GM12878 (cell line): ENCODE data around the gene OR52M1. TPM values are rescaled to one million over a fixed set of nuclear protein-coding genes. Genes with fewer than 3 reads are reported as not detected.

Experiments
- ATAC-seq: fragments of 200-7000 bp; cut with Tn5 transposase; 3 replicates; pipeline ENCODE4 v1.9.1; 2020; ENCODE audit warnings: mild to moderate bottlenecking, moderate library complexity
- BruUV-seq: library from RNA; stranded (reverse); fragments of 400-500 nt; replicated peaks from 2 replicates; lab custom pipeline; 2021; lab: Mats Ljungman, UMichigan
- CTCF ChIA-PET: fragments of 300-600 bp; sonication (Branson Sonifier 250); formaldehyde crosslinking; extraction: SDS; loops from one replicate; lab custom pipeline; 2021; ENCODE audit warnings: inconsistent platforms; lab: Yijun Ruan, JAX
- POLR2A ChIA-PET: fragments of 350-600 bp; formaldehyde crosslinking; extraction: SDS; loops from one replicate; lab custom pipeline; 2021; ENCODE audit warnings: inconsistent platforms; lab: Charles Lee
- RAD21 ChIA-PET: fragments of 300-600 bp; sonication (Branson Sonifier 250); formaldehyde crosslinking; loops from one replicate; lab custom pipeline; 2023; ENCODE audit warnings: antibody characterized with exemption; ENCODE audit not compliant: unreplicated experiment; lab: Charles Lee
- SMC1A ChIA-PET: fragments of 300-600 bp; sonication (Branson Sonifier 250); formaldehyde crosslinking; loops from one replicate; lab custom pipeline; 2023; ENCODE audit not compliant: unreplicated experiment, uncharacterized antibody; lab: Charles Lee
- DNase-seq: peaks from one replicate; pipeline ENCODE4 v3.0.0-alpha.2; 2011; ENCODE audit warnings: low read depth, low spot score
- FAIRE-seq: peaks from 3 replicates; lab custom pipeline; 2011; peaks lifted over from hg19 to GRCh38; lab: Jason Lieb, UNC
- H2AFZ ChIP-seq: 2 replicates; pipeline ENCODE4 v1.6.0; 2011; ENCODE audit warnings: low read depth, low read length, control low read depth; ENCODE audit not compliant: control insufficient read depth
- H3K27ac ChIP-seq: 2 replicates; pipeline ENCODE4 v1.5.1; 2011; ENCODE audit warnings: control low read depth; ENCODE audit not compliant: control insufficient read depth, insufficient read depth
- H3K27me3 ChIP-seq, 2 experiments: replicated peaks in 1 of 2; 2 replicates each; pipeline versions ENCODE4 v1.6.0 to v1.6.1; 2011; ENCODE audit warnings: low read length in 1 of 2; ENCODE audit not compliant: control insufficient read depth in 2 of 2, insufficient read depth in 2 of 2
- H3K36me3 ChIP-seq, 2 experiments: 2 replicates each; pipeline ENCODE4 v1.5.1; 2011; ENCODE audit warnings: low read length in 1 of 2; ENCODE audit not compliant: control insufficient read depth in 2 of 2, insufficient read depth in 2 of 2
- H3K4me1 ChIP-seq: 2 replicates; pipeline ENCODE4 v1.6.1; 2011; ENCODE audit warnings: mild to moderate bottlenecking, low read length, moderate library complexity, mixed read lengths; ENCODE audit not compliant: control insufficient read depth, insufficient read depth
- H3K4me2 ChIP-seq: 2 replicates; pipeline ENCODE4 v1.6.0; 2011; ENCODE audit warnings: control low read depth; ENCODE audit not compliant: control insufficient read depth, insufficient read depth
- H3K4me3 ChIP-seq: fragments of 200-600 bp; sonication (generic); 2 replicates; pipeline ENCODE4 v1.5.1; 2016
- H3K79me2 ChIP-seq: 2 replicates; pipeline ENCODE4 v1.6.0; 2011; ENCODE audit warnings: low read length; ENCODE audit not compliant: control insufficient read depth, insufficient read depth
- H3K9ac ChIP-seq: 2 replicates; pipeline ENCODE4 v1.8.0; 2011; ENCODE audit warnings: low read length, control low read depth, mixed read lengths; ENCODE audit not compliant: control insufficient read depth, insufficient read depth
- H3K9me3 ChIP-seq: replicated peaks from 3 replicates; pipeline ENCODE4 v1.5.1; 2011; ENCODE audit warnings: mild to moderate bottlenecking, low read length; ENCODE audit not compliant: control insufficient read depth, insufficient read depth
- H4K20me1 ChIP-seq: 2 replicates; pipeline ENCODE4 v1.6.0; 2011; ENCODE audit not compliant: control insufficient read depth, insufficient read depth
- FOXK2 ChIP-seq: fragments of 450-650 bp; IDR thresholded peaks from 2 replicates; pipeline ENCODE4 v1.6.1; 2017; ENCODE audit warnings: mild to moderate bottlenecking, moderate library complexity
- HDAC6 ChIP-seq: fragments of 200-600 bp; sonication (generic); IDR thresholded peaks from one replicate; pipeline ENCODE4 v1.8.0; 2017; ENCODE audit warnings: antibody characterized with exemption; ENCODE audit not compliant: unreplicated experiment
- IKZF1 ChIP-seq: fragments of 450-650 bp; conservative IDR thresholded peaks from 2 replicates; pipeline ENCODE4 v1.6.1; 2017; ENCODE audit warnings: antibody characterized with exemption, mild to moderate bottlenecking
- IRF4 ChIP-seq: IDR thresholded peaks from 2 replicates; pipeline ENCODE4 v1.6.1; 2011; ENCODE audit warnings: low read depth, low read length
- MXI1 ChIP-seq: fragments of 150-350 bp; IDR thresholded peaks from 2 replicates; pipeline ENCODE4 v1.6.1; 2011; ENCODE audit warnings: low read depth, mild to moderate bottlenecking, inconsistent platforms, low read length, improper control_type of control experiment
- NR2C1 ChIP-seq: fragments of 450-650 bp; IDR thresholded peaks from 2 replicates; pipeline ENCODE4 v1.6.1; 2017; ENCODE audit warnings: antibody characterized with exemption, mild to moderate bottlenecking, moderate library complexity
- RB1 ChIP-seq: fragments of 450-650 bp; formaldehyde crosslinking; IDR thresholded peaks from 2 replicates; pipeline ENCODE4 v1.6.1; 2017; ENCODE audit warnings: mild to moderate bottlenecking, borderline replicate concordance
- RCOR1 ChIP-seq: conservative IDR thresholded peaks from 2 replicates; pipeline ENCODE4 v1.6.1; 2012; ENCODE audit warnings: low read depth, low read length, improper control_type of control experiment
- RELA ChIP-seq: fragments of 450-650 bp; IDR thresholded peaks from 2 replicates; pipeline ENCODE4 v1.8.0; 2014; ENCODE audit warnings: borderline replicate concordance; ENCODE audit not compliant: partially characterized antibody
- RUNX3 ChIP-seq: IDR thresholded peaks from 2 replicates; pipeline ENCODE4 v1.6.1; 2012; ENCODE audit warnings: low read length, inconsistent platforms
- SMAD1 ChIP-seq: fragments of 450-650 bp; IDR thresholded peaks from 2 replicates; pipeline ENCODE4 v1.6.1; 2018; ENCODE audit warnings: mild to moderate bottlenecking, low read depth; ENCODE audit not compliant: partially characterized antibody
- TAF1 ChIP-seq: IDR thresholded peaks from 2 replicates; pipeline ENCODE4 v1.6.1; 2011; ENCODE audit warnings: mild to moderate bottlenecking, low read depth, low read length, borderline replicate concordance
- TARDBP ChIP-seq: IDR thresholded peaks from 2 replicates; pipeline ENCODE4 v1.6.1; 2016; ENCODE audit warnings: borderline replicate concordance
- YBX1 ChIP-seq: fragments of 450-650 bp; IDR thresholded peaks from 2 replicates; pipeline ENCODE4 v1.6.1; 2016; ENCODE audit warnings: antibody characterized with exemption
- WGBS: methylation state at CpG from one replicate; pipeline ENCODE4 v1.1.6; 2016; ENCODE audit warnings: low lambda C conversion rate; ENCODE audit not compliant: insufficient replicate concordance, insufficient coverage; ENCODE audit errors: missing lambda C conversion rate; 5-methylcytosine and 5-hydroxymethylcytosine counted together
- in situ Hi-C: fragments of 300-500 bp; cut with MboI; formaldehyde crosslinking; loops from 9 replicates; pipeline ENCODE4 v1.14.3; 2018; ENCODE audit warnings: mixed read lengths
- intact Hi-C: fragments of 100-400 bp; cut with micrococcal nuclease; formaldehyde crosslinking; loops from one replicate; pipeline ENCODE4 v1.14.2; 2022; ENCODE audit not compliant: unreplicated experiment
- polyA plus RNA-seq, 11 experiments: library from polyadenylated mRNA; depleted of rRNA in 4 of 11; unstranded in 6 of 11; stranded (reverse) in 5 of 11; fragments of >200 nt; fragmentation: Nextera tagmentation in 4 of 11; fragmentation: Illumina TruSeq in 1 of 11; extraction: Ambion mirVana in 4 of 11; extraction: Trizol in 1 of 11; gene quantifications; 1 replicate in 1 of 11; 2 replicates in 10 of 11; pipeline versions ENCODE4 v1.2.1 to v1.2.3, GENCODE V29; 2011 to 2016; ENCODE audit warnings: inconsistent platforms in 2 of 11, missing spikeins in 2 of 11, low read depth in 1 of 11
- total RNA-seq, 4 experiments: library from RNA; depleted of rRNA in 3 of 4; stranded (reverse); fragments of >200 nt in 3 of 4; fragmentation: Illumina TruSeq in 1 of 4; extraction: Trizol in 1 of 4; gene quantifications; 2 replicates each; pipeline versions ENCODE4 v1.2.1 to v1.2.3, GENCODE V29; 2013 to 2021
- TF ChIP-seq, protein P1 (sequence below): fragments of 150-350 bp; IDR thresholded peaks from 2 replicates; pipeline ENCODE4 v1.6.1; 2016; ENCODE audit warnings: low read depth, low read length
- TF ChIP-seq, protein P2 (sequence below): IDR thresholded peaks from 2 replicates; pipeline ENCODE4 v1.6.1; 2012; ENCODE audit warnings: low read depth, low read length, improper control_type of control experiment
- TF ChIP-seq, protein P3 (sequence below): fragments of 450-650 bp; IDR thresholded peaks from 2 replicates; pipeline ENCODE4 v1.6.1; 2017; ENCODE audit warnings: mild to moderate bottlenecking
- TF ChIP-seq, protein P4 (sequence below): IDR thresholded peaks from 2 replicates; pipeline ENCODE4 v1.6.1; 2011; ENCODE audit warnings: low read depth, mild to moderate bottlenecking, low read length, moderate library complexity, borderline replicate concordance; ENCODE audit errors: extremely low read depth
- TF ChIP-seq, protein P5 (sequence below): fragments of 450-650 bp; IDR thresholded peaks from 2 replicates; pipeline ENCODE4 v1.6.1; 2016; ENCODE audit warnings: mild to moderate bottlenecking

OR52M1 gene
- total and polyA plus RNA-seq, 10 of the 15 experiments (the other 5 are each of a cell fraction or from before 2014, with no cell fraction given) = not detected

DNA sequence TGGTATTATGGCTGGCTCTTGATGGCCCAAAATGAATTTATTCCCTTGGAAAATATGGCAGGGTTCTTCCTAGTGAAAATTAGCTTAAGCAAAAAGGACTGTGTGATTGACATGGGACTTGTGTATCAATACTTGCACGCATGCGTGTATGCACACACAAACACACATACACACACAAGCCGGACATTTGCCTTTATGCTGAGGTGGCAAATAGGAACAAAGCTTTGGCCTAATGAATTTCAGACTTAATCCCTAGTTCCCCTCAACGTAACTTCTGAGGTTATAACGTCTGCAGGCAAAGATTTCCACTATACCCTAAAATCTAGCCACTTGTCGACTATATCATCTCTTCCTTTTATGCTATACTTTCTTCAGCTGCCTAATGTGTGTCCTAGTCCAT lies 33.6 kb downstream of the OR52M1 start:
- TF ChIP-seq IKZF1 (no peak), RCOR1 (no peak), RUNX3 (no peak), NR2C1 (no peak), FOXK2 (no peak), TAF1 (no peak), TARDBP (no peak), MXI1 (no peak), RELA (no peak), HDAC6 (no peak), IRF4 (no peak), SMAD1 (no peak), RB1 (no peak), YBX1 (no peak)
- TF ChIP-seq, protein P1, sequence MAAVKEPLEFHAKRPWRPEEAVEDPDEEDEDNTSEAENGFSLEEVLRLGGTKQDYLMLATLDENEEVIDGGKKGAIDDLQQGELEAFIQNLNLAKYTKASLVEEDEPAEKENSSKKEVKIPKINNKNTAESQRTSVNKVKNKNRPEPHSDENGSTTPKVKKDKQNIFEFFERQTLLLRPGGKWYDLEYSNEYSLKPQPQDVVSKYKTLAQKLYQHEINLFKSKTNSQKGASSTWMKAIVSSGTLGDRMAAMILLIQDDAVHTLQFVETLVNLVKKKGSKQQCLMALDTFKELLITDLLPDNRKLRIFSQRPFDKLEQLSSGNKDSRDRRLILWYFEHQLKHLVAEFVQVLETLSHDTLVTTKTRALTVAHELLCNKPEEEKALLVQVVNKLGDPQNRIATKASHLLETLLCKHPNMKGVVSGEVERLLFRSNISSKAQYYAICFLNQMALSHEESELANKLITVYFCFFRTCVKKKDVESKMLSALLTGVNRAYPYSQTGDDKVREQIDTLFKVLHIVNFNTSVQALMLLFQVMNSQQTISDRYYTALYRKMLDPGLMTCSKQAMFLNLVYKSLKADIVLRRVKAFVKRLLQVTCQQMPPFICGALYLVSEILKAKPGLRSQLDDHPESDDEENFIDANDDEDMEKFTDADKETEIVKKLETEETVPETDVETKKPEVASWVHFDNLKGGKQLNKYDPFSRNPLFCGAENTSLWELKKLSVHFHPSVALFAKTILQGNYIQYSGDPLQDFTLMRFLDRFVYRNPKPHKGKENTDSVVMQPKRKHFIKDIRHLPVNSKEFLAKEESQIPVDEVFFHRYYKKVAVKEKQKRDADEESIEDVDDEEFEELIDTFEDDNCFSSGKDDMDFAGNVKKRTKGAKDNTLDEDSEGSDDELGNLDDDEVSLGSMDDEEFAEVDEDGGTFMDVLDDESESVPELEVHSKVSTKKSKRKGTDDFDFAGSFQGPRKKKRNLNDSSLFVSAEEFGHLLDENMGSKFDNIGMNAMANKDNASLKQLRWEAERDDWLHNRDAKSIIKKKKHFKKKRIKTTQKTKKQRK = no peak
- TF ChIP-seq, protein P2, sequence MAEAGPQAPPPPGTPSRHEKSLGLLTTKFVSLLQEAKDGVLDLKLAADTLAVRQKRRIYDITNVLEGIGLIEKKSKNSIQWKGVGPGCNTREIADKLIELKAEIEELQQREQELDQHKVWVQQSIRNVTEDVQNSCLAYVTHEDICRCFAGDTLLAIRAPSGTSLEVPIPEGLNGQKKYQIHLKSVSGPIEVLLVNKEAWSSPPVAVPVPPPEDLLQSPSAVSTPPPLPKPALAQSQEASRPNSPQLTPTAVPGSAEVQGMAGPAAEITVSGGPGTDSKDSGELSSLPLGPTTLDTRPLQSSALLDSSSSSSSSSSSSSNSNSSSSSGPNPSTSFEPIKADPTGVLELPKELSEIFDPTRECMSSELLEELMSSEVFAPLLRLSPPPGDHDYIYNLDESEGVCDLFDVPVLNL = no peak
- TF ChIP-seq, protein P3, sequence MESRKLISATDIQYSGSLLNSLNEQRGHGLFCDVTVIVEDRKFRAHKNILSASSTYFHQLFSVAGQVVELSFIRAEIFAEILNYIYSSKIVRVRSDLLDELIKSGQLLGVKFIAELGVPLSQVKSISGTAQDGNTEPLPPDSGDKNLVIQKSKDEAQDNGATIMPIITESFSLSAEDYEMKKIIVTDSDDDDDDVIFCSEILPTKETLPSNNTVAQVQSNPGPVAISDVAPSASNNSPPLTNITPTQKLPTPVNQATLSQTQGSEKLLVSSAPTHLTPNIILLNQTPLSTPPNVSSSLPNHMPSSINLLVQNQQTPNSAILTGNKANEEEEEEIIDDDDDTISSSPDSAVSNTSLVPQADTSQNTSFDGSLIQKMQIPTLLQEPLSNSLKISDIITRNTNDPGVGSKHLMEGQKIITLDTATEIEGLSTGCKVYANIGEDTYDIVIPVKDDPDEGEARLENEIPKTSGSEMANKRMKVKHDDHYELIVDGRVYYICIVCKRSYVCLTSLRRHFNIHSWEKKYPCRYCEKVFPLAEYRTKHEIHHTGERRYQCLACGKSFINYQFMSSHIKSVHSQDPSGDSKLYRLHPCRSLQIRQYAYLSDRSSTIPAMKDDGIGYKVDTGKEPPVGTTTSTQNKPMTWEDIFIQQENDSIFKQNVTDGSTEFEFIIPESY = no peak
- TF ChIP-seq, protein P4, sequence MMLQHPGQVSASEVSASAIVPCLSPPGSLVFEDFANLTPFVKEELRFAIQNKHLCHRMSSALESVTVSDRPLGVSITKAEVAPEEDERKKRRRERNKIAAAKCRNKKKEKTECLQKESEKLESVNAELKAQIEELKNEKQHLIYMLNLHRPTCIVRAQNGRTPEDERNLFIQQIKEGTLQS = no peak
- TF ChIP-seq, protein P5, sequence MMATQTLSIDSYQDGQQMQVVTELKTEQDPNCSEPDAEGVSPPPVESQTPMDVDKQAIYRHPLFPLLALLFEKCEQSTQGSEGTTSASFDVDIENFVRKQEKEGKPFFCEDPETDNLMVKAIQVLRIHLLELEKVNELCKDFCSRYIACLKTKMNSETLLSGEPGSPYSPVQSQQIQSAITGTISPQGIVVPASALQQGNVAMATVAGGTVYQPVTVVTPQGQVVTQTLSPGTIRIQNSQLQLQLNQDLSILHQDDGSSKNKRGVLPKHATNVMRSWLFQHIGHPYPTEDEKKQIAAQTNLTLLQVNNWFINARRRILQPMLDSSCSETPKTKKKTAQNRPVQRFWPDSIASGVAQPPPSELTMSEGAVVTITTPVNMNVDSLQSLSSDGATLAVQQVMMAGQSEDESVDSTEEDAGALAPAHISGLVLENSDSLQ = no peak
- ChIA-PET SMC1A (interaction anchor here (1.1 kb wide), 1 partner anchor 17 kb away, joined by 3 read pairs; no protein-coding TSS in a partner anchor), RAD21 (no interaction called here), CTCF (interaction anchor here (0.6 kb wide), 1 partner anchor 71 kb away, joined by 3 read pairs; no protein-coding TSS in a partner anchor), POLR2A (no interaction called here)
- FAIRE-seq (no peak), ATAC-seq (no peak), DNase-seq (no peak)
- H3K36me3 ChIP-seq = no peaks in the 10 kb centered on the region
- no peaks in the 10 kb centered on the region for H3K79me2 ChIP-seq
- BruUV-seq = no TSS peak
- H3K4me3 ChIP-seq = no peak overlapping the region
- no peaks in the 10 kb centered on the region; a peak in 1 of 4 replicates for H3K27me3 ChIP-seq
- no peaks in the 10 kb centered on the region for H3K4me1 ChIP-seq
- H3K9ac ChIP-seq = no peak overlapping the region
- in situ Hi-C loops (no loop called here), intact Hi-C loops (no loop called here)
- no peak overlapping the region for H3K27ac ChIP-seq
- no peak overlapping the region for H3K4me2 ChIP-seq
- 40% methylated on average over 6 of the region's 6 CpGs for WGBS
- H4K20me1 ChIP-seq = no peaks in the 10 kb centered on the region
- H3K9me3 ChIP-seq = no peaks in the 10 kb centered on the region
- H2AFZ ChIP-seq = no peak overlapping the region
